MM.1S (cell line): ENCODE data around the gene ZSCAN5A.

Source experiments
- CTCF ChIP-seq: fragments of 300-600 bp; sonication (generic); IDR thresholded peaks from 2 replicates; pipeline ENCODE4 v1.5.1; 2016; ENCODE audit warnings: antibody characterized with exemption, low read length, mixed read lengths
- EZH2 ChIP-seq: fragments of 300-600 bp; sonication (generic); optimal IDR thresholded peaks from 2 replicates; pipeline ENCODE3; 2017; ENCODE audit warnings: low read depth, mild to moderate bottlenecking, antibody characterized with exemption, low read length, mixed read lengths
- EZH2phosphoT487 ChIP-seq: fragments of 300-600 bp; sonication (generic); IDR thresholded peaks from 2 replicates; pipeline ENCODE4 v1.6.1; 2018; ENCODE audit warnings: antibody characterized with exemption, low read length

GRCh38 chr19:56308792-56309191 lies 5.8 kb downstream of the ZSCAN5A start:
- TF ChIP-seq CTCF (no peak), EZH2 (no peak), EZH2phosphoT487 (no peak)
